OCI-LY7 (cell line): Measurements from ENCODE around the gene FKBP6. TPM values are rescaled to one million over a fixed set of nuclear protein-coding genes. Genes with fewer than 3 reads are reported as not detected.
"Not testable (repeated sequence)": the region's sequence is repeated elsewhere in the genome, so short reads cannot be mapped to it uniquely, and the experiment has no call there.

ENCODE experiments used
- BruUV-seq: library from RNA; stranded (reverse); fragments of 400-500 nt; replicated peaks from 2 replicates; lab custom pipeline; 2021; lab: Mats Ljungman, UMichigan
- CTCF ChIA-PET: fragments of 300-600 bp; sonication (Branson Sonifier 250); formaldehyde crosslinking; loops from one replicate; lab custom pipeline; 2022; ENCODE audit warnings: antibody characterized with exemption; ENCODE audit not compliant: unreplicated experiment; lab: Charles Lee
- POLR2A ChIA-PET: fragments of 300-600 bp; sonication (Branson Sonifier 250); formaldehyde crosslinking; loops from one replicate; lab custom pipeline; 2022; ENCODE audit warnings: antibody characterized with exemption; lab: Charles Lee
- DNase-seq: peaks from one replicate; pipeline ENCODE4 v3.0.0-alpha.2; 2015; ENCODE audit warnings: low spot score
- H2AFZ ChIP-seq: fragments of 200-600 bp; sonication (generic), shearing (Covaris generic); 2 replicates; pipeline ENCODE4 v1.6.1; 2014; ENCODE audit warnings: mild to moderate bottlenecking, antibody characterized with exemption, low read length, moderate library complexity
- H3K27ac ChIP-seq: fragments of 200-600 bp; sonication (generic); 2 replicates; pipeline ENCODE4 v1.5.1; 2014; ENCODE audit warnings: mixed run types, low read depth, mild to moderate bottlenecking, moderate library complexity, low read length, inconsistent platforms; ENCODE audit not compliant: poor library complexity, severe bottlenecking
- H3K36me3 ChIP-seq: fragments of 200-600 bp; sonication (generic); 2 replicates; pipeline ENCODE4 v1.6.1; 2014; ENCODE audit warnings: mild to moderate bottlenecking, antibody characterized with exemption, low read length, moderate library complexity, mixed read lengths; ENCODE audit not compliant: insufficient read depth
- H3K4me1 ChIP-seq: fragments of 200-600 bp; sonication (generic); 2 replicates; pipeline ENCODE4 v1.5.1; 2014; ENCODE audit warnings: mild to moderate bottlenecking, low read length; ENCODE audit not compliant: insufficient read depth, poor library complexity, severe bottlenecking
- H3K4me2 ChIP-seq: fragments of 200-600 bp; sonication (generic); 2 replicates; pipeline ENCODE4 v1.6.1; 2014; ENCODE audit warnings: mild to moderate bottlenecking, low read length
- H3K4me3 ChIP-seq: fragments of 200-600 bp; sonication (generic); 2 replicates; pipeline ENCODE4 v1.5.1; 2014; ENCODE audit warnings: mild to moderate bottlenecking, low read depth, low read length; ENCODE audit not compliant: poor library complexity, severe bottlenecking
- H3K79me2 ChIP-seq: fragments of 200-600 bp; sonication (generic); 2 replicates; pipeline ENCODE4 v1.6.1; 2016; ENCODE audit warnings: low read depth, mild to moderate bottlenecking, low read length, moderate library complexity, mixed read lengths; ENCODE audit not compliant: insufficient read depth
- H3K9me2 ChIP-seq: fragments of 200-600 bp; sonication (generic); 2 replicates; pipeline ENCODE4 v1.6.1; 2016; ENCODE audit warnings: mild to moderate bottlenecking, low read length, mixed read lengths; ENCODE audit not compliant: insufficient read depth
- H3K9me3 ChIP-seq: fragments of 200-600 bp; sonication (generic); 2 replicates; pipeline ENCODE4 v1.6.1; 2014; ENCODE audit warnings: mild to moderate bottlenecking, mixed run types, low read length, mixed read lengths
- H4K20me1 ChIP-seq: fragments of 200-600 bp; sonication (generic); 2 replicates; pipeline ENCODE4 v1.6.1; 2014; ENCODE audit warnings: mild to moderate bottlenecking, antibody characterized with exemption, low read length, moderate library complexity, mixed read lengths; ENCODE audit not compliant: insufficient read depth
- CTCF ChIP-seq: fragments of 200-600 bp; sonication (generic); conservative IDR thresholded peaks from 2 replicates; pipeline ENCODE4 v1.5.1; 2014; ENCODE audit warnings: mild to moderate bottlenecking, antibody characterized with exemption, low read length, moderate library complexity, mixed read lengths
- EZH2phosphoT487 ChIP-seq: fragments of 200-600 bp; sonication (generic); IDR thresholded peaks from 2 replicates; pipeline ENCODE4 v1.6.1; 2018; ENCODE audit warnings: low read depth, borderline replicate concordance, mild to moderate bottlenecking, mixed run types, antibody characterized with exemption, low read length, moderate library complexity, mixed read lengths
- intact Hi-C: fragments of 100-400 bp; cut with micrococcal nuclease; formaldehyde crosslinking; loops from one replicate; pipeline ENCODE4 v1.10.0; 2022; ENCODE audit not compliant: unreplicated experiment
- small RNA-seq: library from RNA; depleted of rRNA; stranded (forward); fragments of <200 nt; gene quantifications from one replicate; pipeline ENCODE3, GENCODE V24; 2014
- total RNA-seq, 2 experiments: library from RNA; depleted of rRNA in 1 of 2; stranded (reverse); fragments of >200 nt in 1 of 2; shearing (Covaris generic) in 1 of 2; gene quantifications; 2 replicates each; pipeline ENCODE4 v1.2.3, GENCODE V29; 2014 to 2022

FKBP6 gene
- total RNA-seq, 2 experiments from 2014 or later = not detected

GRCh38 chr7:73397521-73398281 is 69.7 kb downstream of the FKBP6 start:
- no TSS peak for BruUV-seq
- Histone ChIP-seq H4K20me1 (no peaks in the 10 kb centered on the region), H3K4me1 (no peaks in the 10 kb centered on the region), H3K9me3 (no peaks in the 10 kb centered on the region), H3K79me2 (no peaks in the 10 kb centered on the region), H3K27ac (no peak overlapping the region), H3K9me2 (no peaks in the 10 kb centered on the region), H2AFZ (no peak overlapping the region), H3K36me3 (no peaks in the 10 kb centered on the region), H3K4me3 (no peak overlapping the region), H3K4me2 (no peak overlapping the region)
- intact Hi-C loops = no loop called here
- no peak for TF ChIP-seq CTCF
- TF ChIP-seq EZH2phosphoT487 = no peak
- CTCF ChIA-PET = no interaction called here
- POLR2A ChIA-PET = interaction anchor here (0.6 to 0.7 kb wide), 2 partner anchors 12 to 38 kb away, joined by 3 read pairs; no protein-coding TSS in a partner anchor
- DNase-seq = no peak

GRCh38 chr7:73399185-73400050 is 71.5 kb downstream of the FKBP6 start:
- H2AFZ ChIP-seq, H3K79me2 ChIP-seq, H3K9me2 ChIP-seq, intact Hi-C loops, POLR2A ChIA-PET, H3K4me3 ChIP-seq, H3K36me3 ChIP-seq, BruUV-seq, H3K4me1 ChIP-seq, H3K9me3 ChIP-seq, H4K20me1 ChIP-seq, H3K4me2 ChIP-seq, H3K27ac ChIP-seq, DNase-seq, CTCF ChIA-PET: not testable (repeated sequence)

GRCh38 chr7:73404860-73405259 is 76.9 kb downstream of the FKBP6 start:
- H3K79me2 ChIP-seq, H3K27ac ChIP-seq, POLR2A ChIA-PET, H3K4me3 ChIP-seq, H3K9me3 ChIP-seq, H3K4me1 ChIP-seq, H4K20me1 ChIP-seq, H2AFZ ChIP-seq, H3K4me2 ChIP-seq, H3K9me2 ChIP-seq, H3K36me3 ChIP-seq, CTCF ChIA-PET, intact Hi-C loops, BruUV-seq, DNase-seq: not testable (repeated sequence)

Small RNAs within 50 kb of the gene (small RNA-seq; reads per million reads assigned to genes)
- gene RF00019 (not detected), gene RNU6-1080P (not detected)

Other genes with a start within 250 kb of the FKBP6 start
- gene SPDYE9, start 242.1 kb upstream of the FKBP6 start, total RNA-seq (2014; rRNA removed; shearing (Covaris generic)) = not detected in 2 replicates
- not detected in 2 replicates for gene SPDYE9, start 242.1 kb upstream of the FKBP6 start, total RNA-seq (2022)
- 43.2 and 66.7 TPM in 2 replicates for gene NSUN5, start 19.3 kb upstream of the FKBP6 start, total RNA-seq (2014; rRNA removed; shearing (Covaris generic))
- 60.4 and 67.7 TPM in 2 replicates for gene NSUN5, start 19.3 kb upstream of the FKBP6 start, total RNA-seq (2022)
- not detected in 2 replicates for gene TRIM50, start 79 bp upstream of the FKBP6 start, total RNA-seq (2014; rRNA removed; shearing (Covaris generic))
- gene TRIM50, start 79 bp upstream of the FKBP6 start, total RNA-seq (2022) = 0.40 TPM in 1 of 2 replicates, not detected in the other
- not detected in 2 replicates for gene FZD9, start 105.6 kb downstream of the FKBP6 start, total RNA-seq (2014; rRNA removed; shearing (Covaris generic))
- gene FZD9, start 105.6 kb downstream of the FKBP6 start, total RNA-seq (2022) = not detected in 2 replicates
- gene BAZ1B, start 194.1 kb downstream of the FKBP6 start, total RNA-seq (2014; rRNA removed; shearing (Covaris generic)) = 77.8 and 86.8 TPM in 2 replicates
- gene BAZ1B, start 194.1 kb downstream of the FKBP6 start, total RNA-seq (2022) = 109 and 117 TPM in 2 replicates
- gene BCL7B, start 229.5 kb downstream of the FKBP6 start, total RNA-seq (2014; rRNA removed; shearing (Covaris generic)) = 27.7 and 31.7 TPM in 2 replicates
- 47.1 and 51.7 TPM in 2 replicates for gene BCL7B, start 229.5 kb downstream of the FKBP6 start, total RNA-seq (2022)